ENCODE results near the gene TOMM22.

The TOMM22 gene

DNA sequence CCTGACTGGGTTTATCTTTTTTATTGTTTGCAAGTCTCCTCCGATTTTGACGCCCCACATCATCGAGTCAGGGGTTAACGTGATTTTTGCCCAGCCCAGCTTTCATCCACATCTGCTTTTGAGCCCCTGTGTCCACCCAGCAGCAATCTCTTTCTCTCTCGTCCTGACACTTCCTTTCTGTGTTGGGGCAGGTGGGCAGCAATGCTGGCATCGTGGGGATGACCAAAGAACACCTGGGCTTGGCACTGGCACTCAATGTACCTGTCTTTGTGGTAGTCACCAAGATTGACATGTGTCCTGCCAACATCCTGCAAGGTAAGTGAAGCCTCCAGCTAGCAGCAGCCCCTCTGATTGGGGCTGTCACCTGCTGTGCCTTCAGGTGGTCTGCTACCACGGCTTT is 39.8 kb downstream of the TOMM22 start:
- no peak overlapping the region for H3K27ac ChIP-seq
- TF ChIP-seq, protein P1, sequence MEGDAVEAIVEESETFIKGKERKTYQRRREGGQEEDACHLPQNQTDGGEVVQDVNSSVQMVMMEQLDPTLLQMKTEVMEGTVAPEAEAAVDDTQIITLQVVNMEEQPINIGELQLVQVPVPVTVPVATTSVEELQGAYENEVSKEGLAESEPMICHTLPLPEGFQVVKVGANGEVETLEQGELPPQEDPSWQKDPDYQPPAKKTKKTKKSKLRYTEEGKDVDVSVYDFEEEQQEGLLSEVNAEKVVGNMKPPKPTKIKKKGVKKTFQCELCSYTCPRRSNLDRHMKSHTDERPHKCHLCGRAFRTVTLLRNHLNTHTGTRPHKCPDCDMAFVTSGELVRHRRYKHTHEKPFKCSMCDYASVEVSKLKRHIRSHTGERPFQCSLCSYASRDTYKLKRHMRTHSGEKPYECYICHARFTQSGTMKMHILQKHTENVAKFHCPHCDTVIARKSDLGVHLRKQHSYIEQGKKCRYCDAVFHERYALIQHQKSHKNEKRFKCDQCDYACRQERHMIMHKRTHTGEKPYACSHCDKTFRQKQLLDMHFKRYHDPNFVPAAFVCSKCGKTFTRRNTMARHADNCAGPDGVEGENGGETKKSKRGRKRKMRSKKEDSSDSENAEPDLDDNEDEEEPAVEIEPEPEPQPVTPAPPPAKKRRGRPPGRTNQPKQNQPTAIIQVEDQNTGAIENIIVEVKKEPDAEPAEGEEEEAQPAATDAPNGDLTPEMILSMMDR (IDR thresholded peaks at IDR 0.05): no peak
- no peak for DNase-seq (ENCODE audit: low spot score)
- no peak overlapping the region for H3K4me3 ChIP-seq

DNA sequence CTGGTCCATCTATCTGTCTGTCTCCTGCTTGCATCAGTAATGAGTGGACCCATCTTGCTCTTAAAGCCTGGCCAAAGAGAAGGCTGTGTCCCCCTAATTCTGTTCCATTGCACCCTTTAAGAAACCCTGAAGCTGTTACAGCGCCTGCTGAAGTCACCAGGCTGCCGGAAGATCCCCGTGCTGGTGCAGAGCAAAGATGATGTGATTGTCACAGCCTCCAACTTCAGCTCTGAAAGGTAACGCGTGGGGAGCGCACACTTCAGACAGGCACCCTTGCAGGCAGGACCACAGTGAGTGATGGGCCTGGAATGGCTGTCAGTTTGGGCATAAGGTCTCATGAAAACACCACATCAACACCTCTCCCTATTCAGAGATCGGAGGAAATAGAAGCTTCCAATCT is 42.4 kb downstream of the TOMM22 start:
- no peak overlapping the region for H3K27ac ChIP-seq
- TF ChIP-seq, protein P1 (IDR thresholded peaks at IDR 0.05): no peak
- DNase-seq (ENCODE audit: low spot score): no peak
- no peak overlapping the region for H3K4me3 ChIP-seq

DNA sequence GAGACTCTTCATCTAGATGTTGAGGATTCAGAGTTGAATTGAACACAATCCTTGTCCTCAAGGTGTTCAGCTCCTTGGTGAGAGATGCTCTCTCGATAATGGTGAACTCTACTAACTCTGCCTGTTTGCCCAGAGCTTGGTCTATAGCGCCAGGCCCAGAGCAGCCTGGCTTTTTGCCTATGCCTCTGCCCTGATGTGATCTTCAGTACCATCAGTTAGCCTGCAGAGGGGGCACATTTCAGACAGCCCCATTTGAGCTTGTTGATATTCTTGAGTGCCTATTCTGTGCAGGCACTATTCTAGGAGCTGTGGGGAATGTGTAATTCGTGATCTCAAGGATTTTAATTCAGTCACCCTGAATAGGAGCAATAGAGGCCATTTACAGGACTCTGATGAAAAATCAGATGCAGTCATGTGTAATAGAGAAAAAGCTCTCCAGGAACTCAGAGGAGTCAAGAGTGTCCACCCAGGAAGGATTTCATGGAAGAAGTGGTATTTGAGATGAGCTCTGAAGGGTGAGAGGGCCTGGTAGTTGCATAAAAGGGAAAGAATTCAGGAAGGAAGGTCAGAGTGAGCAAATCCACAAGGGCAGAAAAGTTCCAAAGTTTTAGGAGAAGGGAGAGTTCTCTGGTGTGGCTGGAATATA is 43.3 kb downstream of the TOMM22 start:
- DNase-seq (ENCODE audit: low spot score): no peak
- no peak overlapping the region for H3K27ac ChIP-seq
- no peak overlapping the region for H3K4me3 ChIP-seq
- TF ChIP-seq, protein P1 (IDR thresholded peaks at IDR 0.05): peak; percentile 22

DNA sequence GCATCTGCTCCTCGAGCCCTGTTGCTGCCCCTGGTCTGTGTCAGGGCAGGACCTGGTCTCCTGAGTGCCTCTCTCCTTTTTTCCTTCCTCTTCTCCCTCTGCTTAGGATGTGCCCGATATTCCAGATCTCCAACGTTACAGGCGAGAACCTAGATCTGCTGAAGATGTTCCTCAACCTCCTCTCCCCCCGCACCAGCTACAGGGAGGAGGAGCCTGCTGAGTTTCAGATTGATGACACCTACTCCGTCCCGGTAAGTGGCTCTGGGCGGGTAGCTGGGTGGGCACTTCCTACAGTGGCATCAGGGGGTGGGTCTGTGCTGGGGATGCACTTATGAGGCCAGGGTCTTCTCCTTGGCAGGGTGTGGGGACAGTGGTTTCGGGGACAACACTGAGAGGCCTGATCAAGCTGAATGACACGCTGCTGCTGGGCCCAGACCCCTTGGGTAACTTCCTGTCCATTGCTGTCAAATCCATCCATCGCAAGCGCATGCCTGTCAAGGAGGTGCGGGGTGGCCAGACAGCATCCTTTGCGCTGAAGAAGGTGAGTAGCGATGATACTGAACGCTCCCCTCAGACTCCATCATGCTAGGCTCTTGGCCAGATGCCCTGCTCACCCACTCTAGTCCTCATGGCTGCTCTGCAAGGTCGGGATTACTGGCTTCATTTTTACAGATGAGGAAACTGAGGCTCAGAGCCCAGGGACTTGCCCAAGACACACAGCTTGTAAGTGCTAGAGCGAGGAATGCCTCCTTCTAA is 44.3 kb downstream of the TOMM22 start:
- TF ChIP-seq, protein P1 (IDR thresholded peaks at IDR 0.05): no peak
- H3K4me3 ChIP-seq: no peak overlapping the region
- DNase-seq (ENCODE audit: low spot score): no peak
- no peak overlapping the region for H3K27ac ChIP-seq

DNA sequence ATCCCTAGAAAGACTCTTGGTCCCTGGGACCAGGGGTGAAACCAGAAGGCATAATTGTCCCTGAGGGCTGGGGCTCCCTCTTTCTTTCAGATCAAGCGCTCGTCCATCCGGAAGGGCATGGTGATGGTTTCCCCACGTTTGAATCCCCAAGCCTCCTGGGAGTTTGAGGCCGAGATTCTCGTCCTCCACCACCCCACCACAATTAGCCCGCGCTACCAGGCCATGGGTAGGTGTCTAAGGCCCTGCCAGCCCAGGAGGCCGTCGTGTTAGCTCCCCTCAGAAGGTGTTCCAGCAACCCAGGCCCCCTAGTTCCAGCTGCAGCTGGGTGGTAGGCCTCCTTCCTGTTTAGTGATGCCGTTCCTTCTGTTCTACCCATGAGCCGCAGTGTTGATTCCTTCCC is 45.4 kb downstream of the TOMM22 start:
- Histone ChIP-seq H3K4me3 (no peak overlapping the region), H3K27ac (no peak overlapping the region)
- DNase-seq (ENCODE audit: low spot score): no peak
- TF ChIP-seq, protein P1 (IDR thresholded peaks at IDR 0.05): no peak

DNA sequence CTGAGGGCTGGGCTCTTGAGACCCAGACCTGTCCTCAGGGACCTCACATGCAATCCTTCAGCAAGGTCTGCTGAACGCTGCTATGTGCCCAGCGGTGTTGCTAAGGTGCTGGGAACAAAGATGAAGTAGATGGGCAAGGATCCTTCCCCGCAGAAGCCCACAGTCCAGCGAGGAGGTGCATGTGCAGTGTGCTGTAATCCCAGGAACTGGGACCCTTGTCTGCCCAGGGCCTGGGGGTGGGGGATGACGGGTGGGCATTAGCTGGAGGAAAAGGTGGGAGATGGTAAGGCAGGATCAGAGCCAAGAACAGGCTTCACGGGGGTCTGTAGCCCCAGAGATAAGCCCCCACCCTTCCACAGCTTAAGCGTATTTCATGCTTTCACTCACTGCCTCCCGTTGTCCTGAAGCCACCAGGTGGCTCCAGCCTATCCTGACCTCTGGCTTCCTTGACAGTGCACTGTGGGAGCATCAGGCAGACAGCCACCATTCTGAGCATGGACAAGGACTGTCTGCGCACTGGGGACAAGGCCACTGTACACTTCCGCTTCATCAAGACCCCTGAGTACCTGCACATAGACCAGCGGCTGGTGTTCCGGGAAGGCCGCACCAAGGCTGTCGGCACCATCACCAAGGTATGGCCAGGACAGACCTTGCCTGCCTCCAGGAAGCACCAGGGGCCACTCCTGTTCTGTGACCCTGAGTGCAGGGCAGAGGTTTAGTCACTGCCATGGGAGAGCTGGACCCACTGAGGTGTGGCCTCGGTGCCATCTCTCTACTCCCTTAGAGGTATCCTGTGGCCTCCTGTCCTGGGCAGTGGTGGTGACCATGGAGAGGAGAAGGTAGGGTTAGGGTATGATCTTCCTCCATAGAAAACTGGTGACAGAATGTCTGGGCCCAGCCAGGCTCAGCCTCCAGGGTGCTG is 46.0 kb downstream of the TOMM22 start:
- TF ChIP-seq, protein P1 (IDR thresholded peaks at IDR 0.05): no peak
- DNase-seq (ENCODE audit: low spot score): no peak
- Histone ChIP-seq H3K27ac (no peak overlapping the region), H3K4me3 (no peak overlapping the region)

All from coronary artery (tissue), 2 donors.